NCI-H82 (cell line): ENCODE data around the gene ADIPOR2.

ENCODE experiments used
- DNase-seq: peaks from one replicate; lab custom pipeline; 2025; lab: John Stamatoyannopoulos, UW

The ADIPOR2 gene

DNA sequence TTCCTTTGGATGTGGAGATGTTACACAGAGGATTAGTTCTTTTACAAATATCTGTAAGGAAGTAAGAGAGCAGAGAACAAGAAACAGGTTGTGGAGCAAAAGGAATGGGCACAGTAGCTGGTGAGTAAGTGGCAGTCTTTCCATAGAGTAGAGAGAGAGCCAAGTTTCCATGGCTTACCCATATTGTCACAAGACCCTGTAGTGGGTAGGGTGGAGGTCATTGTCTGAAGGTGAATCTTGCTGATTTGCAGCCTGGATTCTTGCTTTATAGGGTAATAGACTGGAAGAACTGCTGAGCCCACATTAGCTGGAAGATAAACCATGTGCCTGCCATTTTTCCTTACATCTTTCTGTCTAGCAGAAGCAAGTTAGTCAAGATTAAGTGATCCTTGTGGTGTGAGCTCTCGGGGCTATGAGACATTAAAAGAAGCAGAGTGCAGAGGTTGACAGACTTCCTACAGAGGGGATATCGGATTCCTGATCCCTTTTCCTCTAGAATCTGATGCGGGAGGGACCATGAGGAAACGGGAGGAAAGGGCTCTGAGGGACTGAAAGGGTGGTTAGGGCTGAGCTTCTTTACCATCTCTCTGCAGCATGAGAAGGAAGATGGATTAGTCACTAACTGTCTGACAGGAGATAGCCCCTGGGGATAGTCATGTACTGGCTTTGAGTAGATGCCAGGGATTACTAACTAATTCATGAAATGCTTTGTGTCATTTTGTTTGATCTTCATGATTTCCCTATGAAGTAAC lies 85.5 kb downstream of the ADIPOR2 start:
- peak; percentile 77 for DNase-seq

DNA sequence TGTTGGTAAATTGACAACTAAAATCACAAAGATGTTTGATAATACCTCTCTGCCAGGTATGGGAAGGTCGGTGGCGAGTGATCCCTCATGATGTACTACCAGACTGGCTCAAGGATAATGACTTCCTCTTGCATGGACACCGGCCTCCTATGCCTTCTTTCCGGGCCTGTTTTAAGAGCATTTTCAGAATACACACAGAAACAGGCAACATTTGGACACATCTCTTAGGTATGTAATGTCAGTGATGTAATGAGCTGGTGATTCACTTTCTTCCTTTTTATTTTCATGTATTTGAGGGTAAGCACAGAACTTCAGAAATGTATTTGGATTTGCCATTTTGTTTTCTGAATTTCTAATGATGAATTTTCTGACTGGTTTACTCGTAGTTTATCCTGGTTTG lies 86.9 kb downstream of the ADIPOR2 start:
- no peak for DNase-seq

DNA sequence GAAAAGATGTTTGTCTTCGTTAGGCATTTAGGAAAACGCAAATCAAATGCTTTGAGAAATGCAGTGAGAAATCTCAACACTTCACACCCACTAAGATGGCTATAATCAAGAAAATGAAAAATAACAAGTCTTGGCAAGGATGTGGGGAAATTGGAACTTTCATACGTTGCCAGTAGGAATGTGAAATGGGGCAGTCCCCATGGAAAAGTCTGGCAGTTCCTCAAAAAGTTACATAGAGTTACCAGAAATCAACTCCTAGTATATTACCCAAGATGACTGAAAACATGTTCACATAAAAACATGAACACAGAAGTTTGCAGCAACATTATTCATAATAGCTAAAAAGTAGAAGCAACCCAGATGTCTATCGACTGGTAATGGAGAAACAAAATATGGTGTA lies 88.0 kb downstream of the ADIPOR2 start:
- DNase-seq: no peak

DNA sequence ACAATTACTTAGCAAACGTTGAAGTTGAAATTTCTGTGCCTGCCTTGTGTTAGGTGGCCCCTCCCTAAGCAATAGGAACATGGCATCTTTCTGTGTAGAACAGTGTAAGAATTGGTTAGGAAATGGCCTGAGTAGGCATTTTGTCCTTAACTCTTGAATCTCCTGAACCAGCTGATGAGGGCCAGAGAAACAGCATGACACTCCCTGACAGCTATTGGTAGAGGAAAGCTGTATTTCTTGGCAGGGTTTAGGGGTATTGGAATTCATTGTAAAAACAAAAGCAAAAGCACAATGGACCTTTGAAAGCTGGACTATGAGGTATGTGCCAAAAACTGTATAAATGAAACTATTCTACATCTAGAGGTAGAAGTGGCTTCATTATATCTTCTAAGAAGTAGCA lies 88.9 kb downstream of the ADIPOR2 start:
- DNase-seq: no peak

DNA sequence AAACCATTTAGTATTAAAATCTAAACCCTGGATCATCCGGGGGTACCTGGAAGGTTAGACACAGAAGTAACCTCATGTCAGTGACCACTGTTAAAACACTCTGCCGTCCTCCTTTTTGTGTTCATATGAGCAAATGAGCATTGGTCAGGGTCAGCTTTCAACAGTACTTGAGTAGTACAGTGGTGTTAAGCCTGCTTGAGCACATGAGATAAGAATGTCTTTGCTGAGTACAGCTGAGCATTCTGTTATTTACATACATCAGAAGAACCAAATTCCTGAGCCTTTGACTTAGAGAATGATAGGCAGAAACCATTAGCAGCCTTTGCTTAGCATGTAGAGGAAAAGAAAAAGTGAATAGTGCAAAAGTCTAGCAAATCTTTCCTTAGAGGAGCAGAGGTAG lies 90.9 kb downstream of the ADIPOR2 start:
- no peak for DNase-seq

DNA sequence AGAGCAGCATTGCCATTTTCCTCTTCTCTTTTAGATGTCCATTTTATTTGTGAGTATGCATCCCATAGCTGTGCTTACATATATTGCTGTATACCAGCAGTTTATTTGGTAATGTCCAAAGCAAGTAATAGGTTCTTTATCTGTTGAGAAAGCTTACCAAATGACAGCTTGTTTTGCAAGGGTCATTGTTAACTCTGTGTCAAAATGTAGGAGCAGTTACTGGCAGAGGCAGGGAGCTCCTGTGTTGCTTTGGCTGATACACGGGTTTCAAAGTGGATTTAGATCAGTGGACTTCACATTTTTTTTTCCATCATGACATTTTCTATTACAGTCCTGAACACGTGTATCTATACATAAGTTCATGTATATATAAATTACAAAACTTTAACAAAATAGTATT lies 91.3 kb downstream of the ADIPOR2 start:
- DNase-seq: no peak

DNA sequence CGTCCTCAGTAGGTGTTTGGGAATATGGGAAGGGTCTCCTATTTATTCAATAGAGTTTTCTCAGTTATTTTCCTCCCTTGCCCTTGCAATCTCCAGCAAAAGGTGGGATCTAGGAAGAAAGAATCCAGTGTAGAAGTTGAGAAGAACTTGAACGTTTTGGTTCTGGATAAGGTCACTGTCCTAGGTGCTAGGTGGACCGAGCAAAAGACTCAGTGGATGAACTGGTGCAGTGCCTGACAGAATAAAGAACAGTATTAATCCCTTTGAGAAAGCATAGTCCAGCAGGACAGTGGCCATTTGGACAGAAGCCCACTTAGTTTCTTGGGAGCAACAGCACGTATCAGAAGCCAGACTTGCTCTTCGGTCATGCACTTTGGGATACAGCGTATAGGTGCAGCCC lies 96.8 kb downstream of the ADIPOR2 start:
- DNase-seq: no peak

DNA sequence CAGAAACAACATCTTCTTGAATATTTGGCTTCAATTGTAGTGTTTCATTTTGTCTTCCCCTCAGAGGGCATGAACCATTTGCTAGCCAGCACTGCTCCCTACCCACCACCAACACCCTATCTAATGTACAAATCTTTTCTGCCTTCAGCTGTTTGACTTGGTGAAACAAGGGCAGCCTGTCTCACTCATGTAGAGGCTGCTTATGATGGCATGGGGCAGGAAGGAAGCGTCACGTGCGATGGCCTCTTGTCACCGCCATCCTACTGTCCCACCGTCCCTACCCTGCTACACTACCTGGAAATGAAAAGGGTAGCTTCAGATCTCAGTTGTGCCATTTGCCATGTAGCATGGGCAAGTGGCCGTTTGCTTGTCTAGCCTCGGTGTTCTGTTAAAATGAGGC lies 99.6 kb downstream of the ADIPOR2 start:
- DNase-seq: no peak

DNA sequence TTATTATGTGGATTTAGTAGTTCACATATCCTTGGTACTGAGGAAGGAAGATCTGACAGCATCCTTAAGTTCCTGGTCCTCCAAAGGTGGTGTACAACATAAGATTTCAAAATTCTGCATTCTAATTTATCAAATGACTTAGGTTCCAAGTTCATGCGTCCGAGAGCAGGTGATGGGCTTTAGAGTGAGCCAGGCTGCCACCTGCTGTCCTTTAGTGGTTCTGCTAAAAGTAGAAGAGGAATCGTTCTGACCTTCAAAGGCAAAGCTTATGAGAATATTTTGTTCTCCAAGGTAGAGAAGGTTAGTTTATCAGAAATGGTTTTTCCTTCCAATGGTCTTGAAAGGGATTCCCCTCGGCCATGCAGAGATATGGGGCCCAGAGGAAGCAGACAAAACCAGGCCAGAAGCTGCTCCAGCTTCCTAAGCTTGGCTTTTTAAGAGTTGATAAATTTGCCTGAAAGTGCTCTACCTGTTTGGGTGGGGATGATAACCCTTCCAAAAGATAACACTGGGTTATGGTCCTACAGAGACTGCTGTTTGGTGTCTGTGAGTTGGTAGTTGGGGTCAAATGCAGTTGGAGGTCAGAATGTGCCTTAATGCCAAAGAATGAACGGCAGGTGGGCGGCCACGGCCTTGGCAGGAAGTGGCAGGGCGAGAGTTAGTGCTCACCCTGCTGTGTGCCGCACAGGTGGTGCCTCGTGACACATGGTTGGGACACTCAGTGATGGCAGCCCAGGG lies 100.4 kb downstream of the ADIPOR2 start:
- peak; percentile 87 for DNase-seq

DNA sequence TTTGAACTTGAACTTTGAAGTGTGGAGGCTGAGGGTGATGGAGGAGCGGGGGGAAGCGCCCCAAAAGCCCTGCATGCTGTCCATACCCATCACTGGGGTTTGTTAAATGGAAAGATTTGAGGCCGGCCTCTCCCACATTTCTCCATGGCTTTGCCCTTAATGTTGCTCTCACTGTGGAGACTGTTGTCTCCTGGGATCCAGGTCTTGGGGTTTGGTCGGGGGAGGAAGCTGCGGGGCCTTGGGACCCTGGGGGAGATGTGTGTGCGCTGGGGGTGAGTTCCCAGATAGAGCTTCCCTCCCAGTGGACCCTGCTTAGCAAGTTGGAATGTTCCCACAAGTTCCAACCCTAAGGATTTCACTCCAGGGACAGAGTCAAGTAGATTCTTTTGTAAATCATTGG lies 101.5 kb downstream of the ADIPOR2 start:
- no peak for DNase-seq

DNA sequence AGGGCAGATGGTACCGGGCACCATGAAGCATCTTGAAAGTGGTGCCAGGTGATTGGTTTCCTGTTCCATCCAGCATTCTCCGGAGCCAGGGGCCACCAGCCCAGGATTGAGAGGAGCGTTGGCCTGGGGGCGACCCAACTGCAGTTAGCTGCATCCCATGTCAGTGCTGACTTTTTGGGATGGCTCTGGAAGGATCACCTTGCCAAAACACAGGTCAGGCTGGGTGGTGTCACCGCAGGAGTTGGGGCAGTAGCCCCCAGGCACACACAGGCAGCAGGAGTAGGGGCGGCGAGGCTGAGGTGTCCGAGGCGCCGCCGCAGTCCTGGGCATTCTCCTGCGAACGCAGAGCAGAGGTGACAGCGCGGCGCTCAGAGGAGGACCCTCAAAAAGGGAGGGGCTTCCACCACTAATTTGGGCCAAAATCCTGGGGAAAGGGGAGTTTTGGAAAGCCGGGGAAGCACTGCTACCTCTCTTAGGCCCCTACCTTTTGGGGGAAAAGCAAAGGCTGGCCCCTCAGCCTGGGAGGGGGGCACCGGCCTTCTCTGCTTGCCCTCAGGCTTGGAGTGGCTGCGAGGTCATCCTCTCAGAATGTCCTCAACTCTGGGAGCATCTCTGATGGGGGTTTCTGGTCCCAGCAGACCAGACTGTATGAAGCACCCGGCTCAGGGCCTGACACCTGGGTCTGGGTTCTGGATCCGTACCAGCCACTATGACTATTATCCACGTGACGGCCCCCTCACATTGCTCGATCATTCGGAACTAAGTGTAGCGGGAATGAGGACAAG lies 102.7 kb downstream of the ADIPOR2 start:
- no peak for DNase-seq

DNA sequence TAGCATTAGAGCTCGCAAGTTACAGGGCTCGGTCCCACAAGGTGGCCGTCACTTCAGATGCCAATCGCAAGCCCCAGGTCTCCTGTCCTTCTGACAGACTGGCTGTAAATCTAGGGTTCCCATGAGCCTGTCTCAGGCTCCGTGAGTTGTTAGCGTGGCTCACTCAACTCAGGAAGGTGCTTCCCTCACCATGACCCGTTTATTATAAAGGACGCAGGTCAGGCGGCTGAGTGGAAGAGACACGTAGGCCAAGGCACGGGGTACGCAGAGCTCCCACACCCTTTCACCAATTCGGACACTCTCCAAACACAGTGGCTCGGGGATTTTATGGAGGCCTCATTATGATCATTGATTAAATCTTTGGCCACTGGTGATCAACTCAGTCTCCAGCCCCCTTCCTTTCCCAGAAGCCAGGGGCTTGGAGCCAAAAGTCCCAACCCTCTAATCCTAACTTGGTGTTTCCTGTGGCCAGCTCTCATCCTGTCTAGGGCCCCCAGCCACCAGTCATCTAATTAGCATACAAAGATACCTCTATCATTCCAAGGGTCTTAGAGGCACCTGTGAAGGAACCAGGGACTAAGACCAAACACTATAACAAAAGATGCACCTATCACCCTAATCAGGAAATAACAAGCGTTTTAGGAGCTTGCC lies 103.7 kb downstream of the ADIPOR2 start:
- DNase-seq: no peak

- DNase-seq: peak; percentile 56
Measured at GRCh38 chr12:1795221-1795784, 104.4 kb downstream of the ADIPOR2 start.

DNA sequence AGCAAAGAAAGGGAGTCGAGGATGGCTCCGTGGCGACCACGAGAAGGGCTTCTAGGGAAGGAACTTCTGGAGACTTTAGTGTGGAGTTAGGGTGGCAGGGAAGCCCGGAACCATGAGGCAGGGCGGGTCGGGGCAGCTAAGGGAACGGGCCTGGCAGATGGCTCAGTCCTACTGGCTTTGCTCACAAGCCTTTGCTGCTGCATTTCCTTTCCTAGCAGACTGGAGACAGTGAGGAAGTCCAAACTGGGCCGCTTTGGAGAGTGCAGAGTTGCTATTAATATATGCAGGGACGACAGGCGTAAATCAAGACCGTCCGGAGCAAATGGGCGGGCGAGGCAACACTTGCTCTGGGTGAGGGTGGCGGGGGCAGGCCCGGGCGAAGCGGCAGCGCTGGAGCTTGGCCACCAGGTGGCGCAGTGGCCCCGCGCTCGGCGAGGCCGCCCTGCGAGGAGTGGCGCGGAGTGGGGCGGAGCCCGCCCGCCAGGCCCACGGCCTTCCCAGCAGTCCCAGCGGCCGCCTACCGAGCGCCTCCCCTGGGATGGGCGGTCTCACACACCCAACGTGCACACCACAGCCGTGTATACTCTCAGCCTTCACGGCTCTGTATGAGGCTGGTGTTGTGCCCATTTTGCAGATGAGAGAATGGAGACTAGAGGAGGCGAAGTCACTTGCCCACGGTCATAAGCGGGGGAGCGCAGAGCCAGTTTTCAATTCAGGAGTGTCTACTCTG lies 105.1 kb downstream of the ADIPOR2 start:
- DNase-seq: peak; percentile 91

DNA sequence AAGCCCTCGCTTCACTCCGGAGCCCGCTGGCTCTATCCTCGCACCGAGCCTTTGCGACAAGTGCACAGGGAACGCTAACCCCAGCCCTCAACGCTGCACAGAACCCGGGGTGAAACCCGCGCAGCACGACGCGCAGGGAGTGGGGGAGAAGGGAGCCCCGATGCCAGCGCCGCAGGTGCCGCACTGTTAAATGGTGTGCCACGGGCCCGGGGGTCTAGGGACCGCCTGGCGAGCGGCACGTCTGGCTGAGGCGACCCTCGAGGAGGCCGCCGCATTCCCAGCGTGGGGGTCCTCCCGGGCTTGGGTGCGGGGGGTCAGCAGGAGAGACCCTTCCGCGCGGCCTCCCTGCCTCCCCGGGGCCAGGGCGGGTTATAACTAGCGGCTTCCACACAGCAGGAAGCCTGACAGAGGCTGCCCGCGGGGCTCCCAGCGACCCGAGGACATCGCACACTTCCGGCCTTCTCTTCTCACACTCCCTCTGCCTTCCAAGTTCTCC lies 105.7 kb downstream of the ADIPOR2 start:
- DNase-seq: no peak

- DNase-seq: no peak
Measured at GRCh38 chr12:1797011-1797901, 106.4 kb downstream of the ADIPOR2 start.

- no peak for DNase-seq
Measured at GRCh38 chr12:1797991-1798640, 107.2 kb downstream of the ADIPOR2 start.

DNA sequence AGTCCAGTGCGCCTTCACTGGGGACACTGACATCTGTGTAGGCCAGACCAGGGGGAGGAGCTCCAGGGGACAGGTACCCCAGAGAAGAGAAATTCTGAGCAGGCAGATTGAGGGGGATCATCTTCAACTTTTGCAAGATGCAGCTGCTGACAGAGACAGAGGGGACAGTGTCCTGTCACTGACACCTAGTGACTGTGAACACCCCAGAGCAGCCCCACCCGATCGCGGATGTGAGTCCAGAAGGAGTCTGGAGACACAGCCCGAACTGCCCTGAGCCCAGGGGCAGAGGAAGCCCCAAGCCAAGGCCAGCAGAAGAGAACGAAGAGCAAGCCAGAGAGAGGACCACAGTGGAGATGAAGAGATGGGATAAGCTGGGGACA lies 107.8 kb downstream of the ADIPOR2 start:
- no peak for DNase-seq

DNA sequence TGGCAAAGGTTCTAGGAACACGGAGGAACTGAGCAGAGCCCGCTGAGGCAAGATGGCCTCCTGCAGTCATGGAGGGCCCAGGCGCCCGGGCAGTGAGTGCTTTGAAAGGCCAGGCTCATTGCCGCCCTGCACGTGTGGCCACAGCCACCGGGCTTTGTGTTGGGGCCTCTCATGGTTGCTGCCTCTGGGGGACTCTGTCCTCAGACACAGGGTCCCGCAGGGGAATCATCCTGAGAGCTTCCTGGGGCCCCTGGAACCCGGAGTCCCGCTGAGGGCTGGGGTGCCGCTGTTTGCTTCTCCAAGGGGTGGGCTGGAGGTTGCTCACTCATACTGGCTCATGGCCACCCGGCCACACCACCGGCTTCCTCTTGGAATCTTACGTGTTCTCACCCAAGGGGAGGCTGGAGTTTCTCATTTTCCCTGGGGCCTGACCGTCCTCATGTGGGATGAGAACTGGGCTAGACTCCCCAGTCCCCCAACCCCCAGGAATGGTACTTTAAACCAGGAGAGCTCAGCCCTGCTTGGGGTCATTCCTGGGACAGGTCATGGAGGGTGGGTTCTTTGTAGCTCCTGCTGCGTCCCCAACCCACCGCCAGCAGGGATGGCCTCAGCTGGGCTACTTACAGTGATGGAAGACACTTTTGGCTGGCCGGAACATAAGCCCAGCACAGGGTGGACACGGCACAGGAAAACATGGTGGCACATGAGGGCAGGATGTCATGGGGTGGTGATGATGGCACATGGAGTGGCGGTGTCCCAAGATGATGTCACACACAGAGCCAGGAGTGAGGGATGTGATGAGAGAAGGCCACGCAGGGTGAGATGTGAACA lies 108.4 kb downstream of the ADIPOR2 start:
- DNase-seq: no peak
